Measurements from ENCODE around the gene AGPAT1.
"Not testable (repeated sequence)": the region's sequence is repeated elsewhere in the genome, so short reads cannot be mapped to it uniquely, and the experiment has no call there.

The AGPAT1 gene

DNA sequence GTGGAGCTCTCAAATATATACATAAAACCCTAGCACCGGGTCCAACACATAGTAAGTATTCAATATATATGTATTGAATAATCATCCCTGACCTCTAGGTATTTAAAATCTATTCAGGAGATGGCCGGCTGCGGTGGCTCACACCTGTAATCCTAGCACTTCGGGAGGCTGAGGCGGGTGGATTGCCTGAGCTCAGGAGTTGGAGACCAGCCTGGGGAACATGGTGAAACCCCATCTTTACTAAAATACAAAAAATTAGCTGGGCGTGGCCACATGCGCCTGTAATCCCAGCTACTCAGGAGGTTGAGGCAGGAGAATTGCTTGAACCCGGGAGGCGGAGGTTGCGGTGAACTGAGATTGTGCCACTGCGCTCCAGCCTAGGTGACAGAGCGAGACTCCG lies 17.2 kb upstream of the AGPAT1 start:
- Mint-ChIP-seq H3K4me1 (ENCODE audit: low read depth) (peaks cover 58% of the 10 kb centered on the region), H3K27ac (peak overlapping the region; percentile 99), H3K4me3 (peak overlapping the region; percentile 90), H3K36me3 (ENCODE audit: low read depth) (peaks cover 43% of the 10 kb centered on the region)
- H3K27me3 Mint-ChIP-seq, DNase-seq, H3K9me3 Mint-ChIP-seq: not testable (repeated sequence)

DNA sequence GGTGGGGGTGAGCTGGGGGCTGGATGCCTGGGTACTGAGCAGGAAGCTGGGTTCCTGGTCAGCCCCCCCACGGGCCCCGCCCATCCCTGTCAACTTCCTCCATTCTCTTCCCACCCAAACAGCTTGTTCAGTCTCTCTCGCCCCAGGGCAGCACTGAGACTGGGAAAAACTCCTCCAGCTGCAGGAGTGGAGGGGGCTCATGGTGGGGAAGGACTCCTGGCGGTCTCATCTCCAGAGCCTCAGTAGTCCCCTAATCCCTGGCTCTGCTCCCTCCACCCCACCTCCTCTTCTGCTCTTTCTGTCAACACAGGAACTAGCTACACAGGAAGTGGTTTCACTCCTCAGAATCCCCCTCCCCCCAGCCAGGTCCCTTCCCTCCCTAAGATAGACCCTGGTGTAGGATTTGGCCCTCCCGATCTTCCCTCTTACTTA lies 16.7 kb upstream of the AGPAT1 start, which contains the start of gene GPSM3:
TSS of gene GPSM3 (minus strand) at position 36 of the 432 bp plus-strand sequence. CDS start 130 bp downstream, outside the sequence.
- H3K9me3 Mint-ChIP-seq: no peaks in the 10 kb centered on the region
- H3K4me1 Mint-ChIP-seq (ENCODE audit: low read depth): peaks cover 63% of the 10 kb centered on the region
- peaks cover 48% of the 10 kb centered on the region for H3K36me3 Mint-ChIP-seq (ENCODE audit: low read depth)
- peak; percentile 69 for DNase-seq
- H3K4me3 Mint-ChIP-seq: peak within 1 kb of the TSS; percentile 90
- H3K27ac Mint-ChIP-seq: peak within 1 kb of the TSS; percentile 99
- H3K27me3 Mint-ChIP-seq: no peaks in the 10 kb centered on the region

GRCh38 chr6:32191696-32192607 lies 16.1 kb upstream of the AGPAT1 start:
- no peaks in the 10 kb centered on the region for H3K9me3 Mint-ChIP-seq
- H3K27me3 Mint-ChIP-seq: no peaks in the 10 kb centered on the region
- peak overlapping the region; percentile 90 for H3K4me3 Mint-ChIP-seq
- peaks cover 54% of the 10 kb centered on the region for H3K36me3 Mint-ChIP-seq (ENCODE audit: low read depth)
- peaks cover 68% of the 10 kb centered on the region for H3K4me1 Mint-ChIP-seq (ENCODE audit: low read depth)
- peak overlapping the region; percentile 99 for H3K27ac Mint-ChIP-seq
- no peak for DNase-seq

GRCh38 chr6:32190911-32191677 lies 15.2 kb upstream of the AGPAT1 start:
- DNase-seq: no peak
- Mint-ChIP-seq H3K4me3 (peak overlapping the region; percentile 90), H3K27ac (peak overlapping the region; percentile 99), H3K4me1 (ENCODE audit: low read depth) (peaks cover 71% of the 10 kb centered on the region), H3K36me3 (ENCODE audit: low read depth) (peaks cover 61% of the 10 kb centered on the region), H3K27me3 (no peaks in the 10 kb centered on the region), H3K9me3 (no peaks in the 10 kb centered on the region)

GRCh38 chr6:32190054-32190851 lies 14.4 kb upstream of the AGPAT1 start, which contains the start of gene PBX2:
PBX2 (minus strand) TSS chr6:32190202; CDS start chr6:32189915, 287 bp downstream.
- Mint-ChIP-seq H3K9me3 (no peaks in the 10 kb centered on the region), H3K4me3 (peak within 1 kb of the TSS; percentile 93), H3K4me1 (ENCODE audit: low read depth) (peaks cover 77% of the 10 kb centered on the region), H3K27me3 (no peaks in the 10 kb centered on the region), H3K36me3 (ENCODE audit: low read depth) (peaks cover 65% of the 10 kb centered on the region), H3K27ac (peak within 1 kb of the TSS; percentile 99)
- peak; percentile 84 for DNase-seq

DNA sequence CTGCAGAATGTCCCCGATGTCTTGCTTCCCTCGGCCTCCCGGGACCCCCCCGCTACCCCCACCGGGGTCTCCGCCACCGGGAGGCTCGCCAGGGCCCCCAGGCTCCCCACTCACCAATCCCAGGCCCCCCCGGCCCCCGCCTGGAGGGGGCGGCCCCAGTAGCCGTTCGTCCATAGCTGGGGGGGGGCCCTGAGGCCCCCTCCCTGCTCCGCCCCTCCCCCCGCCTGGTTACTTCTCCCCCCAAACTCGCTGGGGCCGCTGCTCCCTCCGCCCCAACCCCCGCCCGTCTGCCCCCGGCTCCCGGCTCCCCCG lies 13.8 kb upstream of the AGPAT1 start:
- Mint-ChIP-seq H3K27me3 (no peaks in the 10 kb centered on the region), H3K4me1 (ENCODE audit: low read depth) (peaks cover 71% of the 10 kb centered on the region), H3K4me3 (peak overlapping the region; percentile 93), H3K27ac (peak overlapping the region; percentile 92), H3K9me3 (no peaks in the 10 kb centered on the region), H3K36me3 (ENCODE audit: low read depth) (peaks cover 68% of the 10 kb centered on the region)
- no peak for DNase-seq

DNA sequence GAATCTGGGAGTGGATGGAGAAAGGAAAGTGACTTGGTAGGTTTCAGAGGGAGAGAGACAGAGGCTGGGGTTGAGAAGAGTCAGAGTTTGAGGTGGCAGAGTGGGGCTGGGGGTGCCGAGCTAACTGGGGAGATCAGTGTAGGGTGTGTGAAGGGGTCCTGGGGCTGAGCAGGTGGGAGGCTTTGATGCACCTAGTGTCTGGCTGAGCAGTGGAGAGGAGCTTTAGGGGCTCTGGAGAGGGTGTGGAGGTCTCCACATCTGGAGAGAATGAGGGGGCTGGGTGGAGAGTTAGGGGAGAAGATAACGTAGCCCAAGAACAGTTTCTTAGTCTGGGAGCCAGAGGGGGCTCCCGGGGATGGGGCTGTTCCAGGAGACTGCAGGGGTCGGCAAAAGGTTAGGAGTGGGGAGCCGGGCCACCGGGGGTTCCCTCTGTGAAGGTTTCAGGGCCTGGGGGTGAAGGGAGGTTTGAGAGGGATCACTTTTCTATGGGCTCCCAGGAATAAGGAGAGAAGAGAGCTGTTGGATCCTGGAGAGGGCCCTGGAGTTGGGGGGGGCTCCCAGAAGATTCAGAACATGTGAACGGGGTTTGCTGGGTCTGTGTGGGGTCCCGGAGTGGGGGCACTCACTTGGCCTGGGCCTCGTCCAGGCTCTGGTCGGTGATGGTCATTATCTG lies 13.3 kb upstream of the AGPAT1 start:
- Mint-ChIP-seq H3K36me3 (ENCODE audit: low read depth) (peaks cover 70% of the 10 kb centered on the region), H3K4me3 (peak overlapping the region; percentile 93)

GRCh38 chr6:32188381-32189068 lies 12.6 kb upstream of the AGPAT1 start:
- DNase-seq: no peak
- H3K36me3 Mint-ChIP-seq (ENCODE audit: low read depth): peaks cover 77% of the 10 kb centered on the region
- H3K27me3 Mint-ChIP-seq: no peaks in the 10 kb centered on the region
- peak overlapping the region; percentile 93 for H3K4me3 Mint-ChIP-seq
- H3K9me3 Mint-ChIP-seq: no peaks in the 10 kb centered on the region
- peak overlapping the region; percentile 92 for H3K27ac Mint-ChIP-seq
- peaks cover 66% of the 10 kb centered on the region for H3K4me1 Mint-ChIP-seq (ENCODE audit: low read depth)

More for the DNA sequence above, 13.3 kb upstream of the AGPAT1 start:
- Mint-ChIP-seq H3K9me3 (no peaks in the 10 kb centered on the region), H3K27ac (peak overlapping the region; percentile 92), H3K27me3 (no peaks in the 10 kb centered on the region), H3K4me1 (ENCODE audit: low read depth) (peaks cover 68% of the 10 kb centered on the region)
- DNase-seq: peak; percentile 39

DNA sequence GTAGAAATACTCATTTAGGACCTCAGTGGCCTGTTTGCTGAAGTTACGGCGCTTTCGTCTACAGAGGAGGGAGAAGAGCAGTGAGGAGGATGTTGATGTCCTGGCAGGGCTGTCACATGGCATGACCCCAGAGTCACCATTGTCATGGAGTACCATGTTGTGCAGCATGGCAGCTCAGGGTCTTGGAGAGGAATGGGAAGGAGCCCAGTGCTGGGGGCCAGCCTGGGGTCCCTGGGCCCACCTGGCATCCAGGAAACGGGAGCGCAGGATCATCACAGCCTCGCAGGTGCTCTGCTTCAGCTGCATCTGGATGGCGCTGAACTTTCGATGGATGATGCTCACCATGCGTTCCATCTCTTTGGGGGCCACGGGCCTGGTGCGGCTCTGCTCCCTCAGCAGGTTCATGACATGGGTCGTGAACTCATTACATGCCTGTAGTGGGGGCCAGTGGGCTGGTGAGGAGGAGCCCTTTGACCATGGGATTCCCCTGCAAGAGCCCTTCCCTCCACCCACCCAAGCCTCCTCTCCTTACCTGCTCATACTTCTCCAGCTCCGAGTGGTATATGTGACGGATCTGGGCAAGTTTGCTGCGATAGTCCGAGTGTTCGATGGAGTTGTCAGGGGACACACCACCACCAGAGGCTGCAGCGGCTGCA lies 12.0 kb upstream of the AGPAT1 start:
- H3K27me3 Mint-ChIP-seq, H3K9me3 Mint-ChIP-seq, DNase-seq: not testable (repeated sequence)
- Mint-ChIP-seq H3K4me1 (ENCODE audit: low read depth) (peaks cover 67% of the 10 kb centered on the region), H3K27ac (peak overlapping the region; percentile 92), H3K4me3 (peak overlapping the region; percentile 93), H3K36me3 (ENCODE audit: low read depth) (peaks cover 83% of the 10 kb centered on the region)

- Mint-ChIP-seq H3K36me3 (ENCODE audit: low read depth) (peaks cover 83% of the 10 kb centered on the region), H3K27ac (peak overlapping the region; percentile 92), H3K9me3 (no peaks in the 10 kb centered on the region), H3K4me1 (ENCODE audit: low read depth) (peaks cover 70% of the 10 kb centered on the region), H3K27me3 (no peaks in the 10 kb centered on the region), H3K4me3 (peak overlapping the region; percentile 56)
- peak; percentile 30 for DNase-seq
Observed at GRCh38 chr6:32187009-32187709, 11.3 kb upstream of the AGPAT1 start.

DNA sequence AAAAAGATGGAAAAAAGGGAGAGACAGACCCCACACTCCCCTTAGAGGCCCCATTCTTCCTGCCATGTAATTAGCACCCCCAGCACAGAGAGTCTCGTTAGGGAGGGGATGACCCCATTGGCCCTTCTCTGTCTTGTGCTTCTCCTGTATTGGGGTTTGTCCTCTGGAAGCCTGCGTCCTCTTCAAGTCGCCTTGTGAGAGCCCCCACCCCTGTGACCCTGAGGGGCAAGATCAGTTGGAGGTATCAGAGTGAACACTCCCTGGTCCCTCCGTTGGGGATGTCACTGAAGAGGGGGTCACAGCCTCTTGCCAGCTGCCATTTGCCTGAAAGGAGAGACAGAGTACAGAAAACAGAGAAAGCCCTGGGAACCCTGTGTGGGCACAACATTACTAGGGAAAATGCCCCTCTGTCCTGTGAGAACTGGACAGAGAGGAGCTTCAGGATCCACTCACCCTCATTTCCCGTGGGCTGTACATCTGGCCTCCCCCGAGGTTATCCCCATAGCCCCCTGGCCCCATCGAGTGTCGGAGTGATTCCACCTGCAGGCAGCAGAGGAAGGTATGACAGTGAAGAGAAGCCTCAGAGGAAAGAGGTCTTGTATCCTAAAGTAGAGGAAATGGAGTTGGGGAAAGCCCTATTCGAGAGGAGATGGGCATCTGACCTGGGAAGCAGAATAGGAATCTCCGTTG lies 10.4 kb upstream of the AGPAT1 start:
- peak overlapping the region; percentile 92 for H3K27ac Mint-ChIP-seq
- peaks cover 70% of the 10 kb centered on the region for H3K4me1 Mint-ChIP-seq (ENCODE audit: low read depth)
- DNase-seq: peak; percentile 33
- H3K27me3 Mint-ChIP-seq, H3K9me3 Mint-ChIP-seq: not testable (repeated sequence)
- peak overlapping the region; percentile 53 for H3K4me3 Mint-ChIP-seq
- peaks cover 84% of the 10 kb centered on the region for H3K36me3 Mint-ChIP-seq (ENCODE audit: low read depth)

DNA sequence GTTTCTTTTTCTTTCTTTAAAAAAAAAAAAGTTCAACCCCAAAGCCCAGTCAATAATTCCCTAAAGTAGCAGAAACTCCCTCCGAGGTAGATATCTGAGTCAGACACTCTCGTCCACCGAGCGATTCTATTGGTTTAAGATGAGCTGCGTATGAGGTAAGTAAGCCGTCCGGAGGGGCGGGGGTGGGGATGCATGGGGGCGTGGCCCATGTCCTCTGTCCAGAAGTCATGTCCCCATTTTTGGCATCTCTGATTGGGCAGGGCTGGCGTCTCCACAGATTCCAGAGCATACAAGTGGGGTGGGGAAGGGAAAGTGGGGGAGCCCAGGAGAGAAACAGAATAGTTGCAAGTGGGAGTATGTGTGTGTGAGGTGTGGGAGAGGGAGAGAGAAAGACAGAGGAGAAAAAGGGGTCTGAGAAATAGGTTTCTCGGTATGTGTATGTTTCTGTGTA lies 9.8 kb upstream of the AGPAT1 start:
- peak overlapping the region; percentile 92 for H3K27ac Mint-ChIP-seq
- H3K4me1 Mint-ChIP-seq (ENCODE audit: low read depth): peaks cover 70% of the 10 kb centered on the region
- H3K4me3 Mint-ChIP-seq: peak overlapping the region; percentile 53
- peaks cover 86% of the 10 kb centered on the region for H3K36me3 Mint-ChIP-seq (ENCODE audit: low read depth)
- not testable (repeated sequence) for H3K9me3 Mint-ChIP-seq, H3K27me3 Mint-ChIP-seq
- DNase-seq: peak; percentile 70

All from activated T-cell treated with anti-CD3 and anti-CD28 coated beads, Interleukin-2, amount 50 U/mL, for 24 hours (primary cell).